Adipocyte (in vitro differentiated cells): ENCODE data around the gene RAB3C.
"Not testable (repeated sequence)": the region's sequence is repeated elsewhere in the genome, so short reads cannot be mapped to it uniquely, and the experiment has no call there.

Source experiments
- DNase-seq: peaks from one replicate; pipeline ENCODE4 v3.0.0-alpha.2; 2015; ENCODE audit warnings: low read depth
- H3K27me3 ChIP-seq: replicated peaks from 2 replicates; pipeline ENCODE4 v1.7.0; 2013; ENCODE audit warnings: mild to moderate bottlenecking, low read length, moderate library complexity; ENCODE audit not compliant: control insufficient read depth, insufficient read depth
- H3K36me3 ChIP-seq: 2 replicates; pipeline ENCODE4 v1.7.0; 2013; ENCODE audit warnings: low read length, mild to moderate bottlenecking, moderate library complexity; ENCODE audit not compliant: control insufficient read depth, insufficient read depth, severe bottlenecking
- H3K4me1 ChIP-seq: 2 replicates; pipeline ENCODE4 v1.7.0; 2013; ENCODE audit warnings: mild to moderate bottlenecking, low read length, moderate library complexity; ENCODE audit not compliant: control insufficient read depth, insufficient read depth
- H3K4me3 ChIP-seq: 2 replicates; pipeline ENCODE4 v1.7.0; 2013; ENCODE audit warnings: mild to moderate bottlenecking, low read length, moderate library complexity
- H3K9ac ChIP-seq: 2 replicates; pipeline ENCODE4 v1.7.0; 2013; ENCODE audit warnings: mild to moderate bottlenecking, low read length, moderate library complexity
- H3K9me3 ChIP-seq: 2 replicates; pipeline ENCODE4 v1.7.0; 2013; ENCODE audit warnings: mild to moderate bottlenecking, low read length, moderate library complexity; ENCODE audit not compliant: control insufficient read depth

Gene RAB3C

DNA sequence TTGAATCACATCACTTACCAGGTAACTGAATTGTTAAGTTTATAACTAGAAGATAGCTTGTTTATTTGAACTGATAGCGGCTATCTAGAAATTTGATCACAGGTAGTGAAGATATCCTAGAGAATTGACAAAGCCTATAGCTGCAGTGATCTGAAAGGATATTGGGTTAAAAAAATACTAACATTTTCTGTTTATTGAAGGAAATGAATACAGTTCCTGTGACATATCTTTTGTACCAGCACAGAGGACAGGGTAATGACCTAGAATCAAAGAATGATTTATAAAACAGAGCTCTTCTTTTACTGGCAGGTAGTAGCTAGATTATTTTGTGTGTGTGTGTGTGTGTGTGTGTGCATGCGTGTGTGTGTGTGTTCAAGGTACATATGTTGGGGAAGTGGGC, 94.8 kb downstream of the RAB3C start:
- DNase-seq = no peak
- Histone ChIP-seq H3K36me3 (no peaks in the 10 kb centered on the region), H3K4me1 (no peaks in the 10 kb centered on the region), H3K27me3 (no peaks in the 10 kb centered on the region), H3K9me3 (peaks cover 4% of the 10 kb centered on the region), H3K4me3 (no peak overlapping the region), H3K9ac (no peak overlapping the region)

GRCh38 chr5:58680503-58680902, 97.6 kb downstream of the RAB3C start:
- Histone ChIP-seq H3K9me3 (peaks cover 4% of the 10 kb centered on the region), H3K9ac (no peak overlapping the region), H3K4me1 (no peaks in the 10 kb centered on the region), H3K4me3 (no peak overlapping the region), H3K36me3 (no peaks in the 10 kb centered on the region), H3K27me3 (no peaks in the 10 kb centered on the region)
- no peak for DNase-seq

GRCh38 chr5:58681943-58682342, 99.1 kb downstream of the RAB3C start:
- H3K9ac ChIP-seq = no peak overlapping the region
- no peaks in the 10 kb centered on the region for H3K27me3 ChIP-seq
- no peak overlapping the region for H3K4me3 ChIP-seq
- DNase-seq = no peak
- H3K36me3 ChIP-seq = no peaks in the 10 kb centered on the region
- peaks cover 4% of the 10 kb centered on the region for H3K9me3 ChIP-seq
- H3K4me1 ChIP-seq = no peaks in the 10 kb centered on the region

DNA sequence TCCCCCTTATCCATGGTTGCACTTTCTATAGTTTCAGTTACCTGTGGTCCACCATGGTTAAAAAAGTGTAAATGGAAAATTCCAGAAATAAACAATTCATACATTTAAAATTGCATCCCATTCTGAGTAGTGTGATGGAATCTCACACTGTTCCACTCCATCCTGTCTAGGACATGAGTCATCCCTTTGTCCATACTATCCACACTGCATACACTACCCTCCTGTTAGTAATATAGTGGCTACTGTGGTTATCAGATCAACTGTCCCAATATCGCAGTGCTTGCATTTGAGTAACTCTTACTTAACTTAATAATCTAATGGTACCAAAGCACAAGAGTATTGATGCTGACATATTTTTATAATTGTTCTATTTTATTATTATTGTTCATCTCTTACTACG, 100.7 kb downstream of the RAB3C start:
- H3K4me1 ChIP-seq = no peaks in the 10 kb centered on the region
- no peak overlapping the region for H3K9ac ChIP-seq
- DNase-seq = no peak
- H3K36me3 ChIP-seq = no peaks in the 10 kb centered on the region
- H3K9me3 ChIP-seq = peaks cover 4% of the 10 kb centered on the region
- H3K27me3 ChIP-seq = no peaks in the 10 kb centered on the region
- no peak overlapping the region for H3K4me3 ChIP-seq

DNA sequence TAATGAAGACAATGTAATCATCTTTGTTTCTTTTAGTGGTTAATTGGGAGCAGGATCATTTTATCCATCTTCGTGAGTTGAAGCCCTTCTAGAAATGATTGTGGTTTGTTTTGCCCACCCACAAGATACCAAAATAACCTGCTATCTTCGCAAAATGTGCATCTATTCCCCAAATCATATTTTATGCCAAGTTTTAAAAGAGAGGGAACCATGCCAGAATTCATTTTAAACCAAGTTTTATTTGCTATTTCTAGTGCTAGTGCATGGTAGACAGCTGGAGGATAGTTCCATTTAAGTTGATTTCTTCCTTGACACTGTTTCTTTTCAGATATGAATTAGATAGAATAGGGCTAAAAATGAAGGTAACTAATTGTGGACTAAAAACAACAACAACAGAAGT, 104.2 kb downstream of the RAB3C start:
- Histone ChIP-seq H3K9me3 (no peaks in the 10 kb centered on the region), H3K4me3 (no peak overlapping the region), H3K4me1 (no peaks in the 10 kb centered on the region), H3K27me3 (no peaks in the 10 kb centered on the region), H3K9ac (no peak overlapping the region), H3K36me3 (no peaks in the 10 kb centered on the region)
- DNase-seq = no peak

GRCh38 chr5:58687595-58687994, 104.7 kb downstream of the RAB3C start:
- H3K27me3 ChIP-seq = no peaks in the 10 kb centered on the region
- no peaks in the 10 kb centered on the region for H3K4me1 ChIP-seq
- H3K9ac ChIP-seq = no peak overlapping the region
- H3K36me3 ChIP-seq = no peaks in the 10 kb centered on the region
- no peak overlapping the region for H3K4me3 ChIP-seq
- H3K9me3 ChIP-seq = no peaks in the 10 kb centered on the region
- no peak for DNase-seq

DNA sequence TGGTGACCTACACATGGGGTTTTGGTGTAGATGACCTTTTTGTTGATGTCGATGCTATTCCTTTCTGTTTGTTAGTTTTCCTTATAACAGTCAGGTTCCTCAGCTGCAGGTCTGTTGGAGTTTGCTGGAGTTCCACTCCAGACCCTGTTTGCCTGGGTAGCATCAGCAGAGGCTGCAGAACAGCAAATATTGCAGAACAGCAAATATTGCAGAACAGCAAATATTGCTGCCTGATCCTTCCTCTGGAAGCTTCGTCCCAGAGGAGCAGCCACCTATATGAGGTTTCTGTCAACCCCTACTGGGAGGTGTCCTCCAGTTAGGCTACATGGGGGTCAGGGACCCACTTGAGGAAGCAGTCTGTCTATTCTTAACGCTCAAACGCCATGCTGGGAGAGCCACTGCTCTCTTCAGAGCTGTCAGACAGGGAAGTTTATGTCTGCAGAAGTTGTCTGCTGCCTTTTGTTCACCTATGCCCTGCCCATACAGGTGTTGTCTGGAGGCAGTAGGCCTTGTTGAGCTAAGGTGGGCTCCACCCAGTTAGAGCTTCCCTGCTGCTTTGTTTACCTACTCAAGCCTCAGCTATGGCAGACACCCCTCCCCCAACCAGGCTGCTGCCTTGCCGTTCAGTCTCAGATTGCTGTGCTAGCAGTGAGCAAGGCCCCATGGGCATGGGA, 116.3 kb downstream of the RAB3C start:
- not testable (repeated sequence) for H3K36me3 ChIP-seq, H3K9me3 ChIP-seq, H3K27me3 ChIP-seq, H3K9ac ChIP-seq, H3K4me1 ChIP-seq, H3K4me3 ChIP-seq, DNase-seq

- peaks cover 4% of the 10 kb centered on the region for H3K9me3 ChIP-seq
- no peaks in the 10 kb centered on the region for H3K4me1 ChIP-seq
- no peaks in the 10 kb centered on the region for H3K36me3 ChIP-seq
- no peak for DNase-seq
- peaks cover 4% of the 10 kb centered on the region for H3K27me3 ChIP-seq
- no peak overlapping the region for H3K9ac ChIP-seq
- H3K4me3 ChIP-seq = no peak overlapping the region
Observed at GRCh38 chr5:58699762-58700118, 116.9 kb downstream of the RAB3C start.

DNA sequence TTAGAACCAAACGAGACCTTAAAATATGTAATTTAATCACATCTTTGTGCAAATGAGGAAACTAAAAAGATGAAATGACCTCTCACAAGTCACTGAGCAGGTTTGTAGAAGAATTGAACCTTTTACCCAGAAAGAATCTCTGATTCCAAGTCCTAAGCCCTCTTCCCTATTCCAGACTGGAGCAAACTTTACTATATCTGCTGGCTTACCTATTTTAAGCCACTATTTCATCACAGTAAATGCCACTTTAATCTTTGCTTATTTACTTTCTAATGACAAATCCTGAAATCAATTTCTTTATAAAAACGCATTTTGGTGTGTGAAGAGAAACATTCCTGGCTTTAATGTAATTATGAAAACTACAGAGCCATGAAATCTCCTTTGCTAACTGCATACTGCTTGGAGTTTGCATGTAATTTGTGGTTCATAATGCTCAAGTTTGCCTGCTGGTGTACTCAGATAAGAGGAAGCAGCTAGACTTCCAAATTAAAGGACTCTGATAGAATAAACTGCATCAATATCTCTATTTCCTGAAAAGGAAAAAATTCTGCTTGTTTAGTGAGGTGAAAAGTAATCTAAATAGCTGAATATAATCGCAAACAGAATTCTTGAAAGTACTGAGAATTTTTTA, 121.2 kb downstream of the RAB3C start:
- H3K9ac ChIP-seq = no peak overlapping the region
- H3K4me1 ChIP-seq = no peaks in the 10 kb centered on the region
- no peak overlapping the region for H3K4me3 ChIP-seq
- H3K36me3 ChIP-seq = no peaks in the 10 kb centered on the region
- H3K9me3 ChIP-seq = no peaks in the 10 kb centered on the region
- peaks cover 4% of the 10 kb centered on the region for H3K27me3 ChIP-seq
- no peak for DNase-seq

GRCh38 chr5:58706736-58707135, 123.9 kb downstream of the RAB3C start:
- Histone ChIP-seq H3K9ac (no peak overlapping the region), H3K4me1 (no peaks in the 10 kb centered on the region), H3K27me3 (peaks cover 4% of the 10 kb centered on the region), H3K36me3 (no peaks in the 10 kb centered on the region), H3K4me3 (no peak overlapping the region), H3K9me3 (no peaks in the 10 kb centered on the region)
- DNase-seq = no peak

GRCh38 chr5:58708456-58708855, 125.6 kb downstream of the RAB3C start:
- no peak for DNase-seq
- Histone ChIP-seq H3K27me3 (no peaks in the 10 kb centered on the region), H3K9me3 (no peaks in the 10 kb centered on the region), H3K4me3 (no peak overlapping the region), H3K4me1 (no peaks in the 10 kb centered on the region), H3K9ac (no peak overlapping the region), H3K36me3 (no peaks in the 10 kb centered on the region)

DNA sequence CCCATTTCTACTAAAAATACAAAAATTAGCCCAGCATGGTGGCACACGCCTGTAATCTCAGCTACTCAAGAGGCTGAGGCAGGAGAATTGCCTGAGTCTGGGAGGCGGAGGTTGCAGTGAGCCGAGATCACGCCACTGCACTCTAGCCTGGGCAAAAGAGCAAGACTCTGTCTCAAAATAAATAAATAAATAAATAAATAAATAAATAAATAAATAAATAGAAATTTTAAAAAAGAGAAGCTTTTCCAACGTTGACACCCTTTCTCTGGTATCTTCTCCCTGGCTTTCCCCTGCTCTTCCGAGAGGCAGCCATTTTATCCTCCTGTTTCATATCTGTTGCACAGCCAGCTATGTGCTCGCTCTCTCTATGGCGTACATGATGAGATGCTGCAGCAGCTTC, 127.5 kb downstream of the RAB3C start:
- not testable (repeated sequence) for DNase-seq, H3K9ac ChIP-seq, H3K27me3 ChIP-seq, H3K4me3 ChIP-seq, H3K4me1 ChIP-seq, H3K36me3 ChIP-seq
- peaks cover 15% of the 10 kb centered on the region for H3K9me3 ChIP-seq
